HEK293 (cell line): Measurements from ENCODE around the gene TAS2R60.
A peak's percentile ranks its signal among the peaks of the same experiment; 100 is the strongest.
"Not testable (repeated sequence)": the region's sequence is repeated elsewhere in the genome, so short reads cannot be mapped to it uniquely, and the experiment has no call there.

Source experiments
- CTCF ChIA-PET: fragments of 350-600 bp; formaldehyde crosslinking; extraction: SDS; loops from one replicate; lab custom pipeline; 2021; ENCODE audit warnings: antibody characterized with exemption; lab: Yijun Ruan, JAX
- POLR2A ChIA-PET: fragments of 300-600 bp; formaldehyde crosslinking; extraction: SDS; loops from one replicate; lab custom pipeline; 2020; ENCODE audit warnings: antibody characterized with exemption, inconsistent platforms; lab: Yijun Ruan, JAX
- H3K27ac ChIP-seq: fragments of 200-500 bp; sonication (Bioruptor generic); 2 replicates; pipeline ENCODE4 v1.5.1; 2014; ENCODE audit warnings: low read depth, low read length, control low read depth, inconsistent platforms; ENCODE audit errors: extremely low read depth
- H3K36me3 ChIP-seq, 2 experiments: fragments of 200-500 bp in 1 of 2; sonication (Bioruptor generic) in 1 of 2; 1 replicate in 1 of 2; 2 replicates in 1 of 2; pipeline ENCODE4 v1.5.1; 2014 to 2017; ENCODE audit warnings: inconsistent platforms in 2 of 2, low read length in 2 of 2; ENCODE audit not compliant: control insufficient read depth in 2 of 2, insufficient read depth in 1 of 2
- H3K4me1 ChIP-seq: fragments of 200-500 bp; sonication (Bioruptor generic); 2 replicates; pipeline ENCODE4 v1.5.1; 2014; ENCODE audit warnings: mild to moderate bottlenecking, low read length, inconsistent platforms; ENCODE audit not compliant: control insufficient read depth, insufficient read depth
- H3K4me3 ChIP-seq: 2 replicates; pipeline ENCODE4 v1.5.1; 2011; ENCODE audit warnings: low read depth, mild to moderate bottlenecking, control low read depth, low read length, moderate library complexity
- H3K9me3 ChIP-seq: fragments of 200-500 bp; sonication (Bioruptor generic); 2 replicates; pipeline ENCODE4 v1.5.1; 2014; ENCODE audit warnings: low read depth, low read length, inconsistent platforms; ENCODE audit not compliant: control insufficient read depth, insufficient read depth
- HOXA7 ChIP-seq: sonication (generic); formaldehyde crosslinking; IDR thresholded peaks from 2 replicates; pipeline ENCODE4 v1.8.1; 2022; ENCODE audit warnings: missing genetic modification reagents, borderline replicate concordance
- KLF8 ChIP-seq: fragments of 450-650 bp; formaldehyde crosslinking; IDR thresholded peaks from 2 replicates; pipeline ENCODE4 v1.5.1; 2016; ENCODE audit warnings: missing biosample characterization, missing genetic modification characterization
- OSR2 ChIP-seq: fragments of 450-650 bp; formaldehyde crosslinking; IDR thresholded peaks from 2 replicates; pipeline ENCODE4 v1.5.1; 2016; ENCODE audit warnings: missing biosample characterization, missing genetic modification characterization
- PBX3 ChIP-seq: sonication (generic); formaldehyde crosslinking; IDR thresholded peaks from 2 replicates; pipeline ENCODE4 v1.8.1; 2022; ENCODE audit warnings: mild to moderate bottlenecking, moderate library complexity, missing genetic modification reagents
- RBAK ChIP-seq: fragments of 450-650 bp; formaldehyde crosslinking; IDR thresholded peaks from 2 replicates; pipeline ENCODE4 v1.5.1; 2016; ENCODE audit warnings: missing biosample characterization, missing genetic modification characterization
- SCRT2 ChIP-seq: fragments of 450-650 bp; formaldehyde crosslinking; IDR thresholded peaks from 2 replicates; pipeline ENCODE4 v1.5.1; 2016; ENCODE audit warnings: missing biosample characterization, missing genetic modification characterization
- SP7 ChIP-seq: fragments of 450-650 bp; formaldehyde crosslinking; IDR thresholded peaks from 2 replicates; pipeline ENCODE4 v1.5.1; 2016; ENCODE audit warnings: missing biosample characterization, missing genetic modification characterization
- ZFP69B ChIP-seq: fragments of 450-650 bp; formaldehyde crosslinking; IDR thresholded peaks from 2 replicates; pipeline ENCODE4 v1.5.1; 2016; ENCODE audit warnings: missing biosample characterization, missing genetic modification characterization
- ZNF155 ChIP-seq: fragments of 450-650 bp; formaldehyde crosslinking; IDR thresholded peaks from 2 replicates; pipeline ENCODE4 v1.5.1; 2016; ENCODE audit warnings: missing biosample characterization, missing genetic modification characterization
- ZNF274 ChIP-seq, 2 experiments: fragments of 200-500 bp in 1 of 2; fragments of 450-650 bp in 1 of 2; sonication (Bioruptor generic) in 1 of 2; formaldehyde crosslinking in 1 of 2; IDR thresholded peaks; 2 replicates each; pipeline versions ENCODE4 v1.5.1 to v1.6.1; 2014 to 2016; ENCODE audit warnings: borderline replicate concordance in 1 of 2, inconsistent platforms in 1 of 2, low read length in 1 of 2, missing biosample characterization in 1 of 2, missing genetic modification characterization in 1 of 2
- ZNF473 ChIP-seq: fragments of 450-650 bp; formaldehyde crosslinking; IDR thresholded peaks from 2 replicates; pipeline ENCODE4 v1.5.1; 2017; ENCODE audit warnings: missing biosample characterization, missing genetic modification characterization
- ZNF514 ChIP-seq: fragments of 450-650 bp; formaldehyde crosslinking; IDR thresholded peaks from 2 replicates; pipeline ENCODE4 v1.5.1; 2016; ENCODE audit warnings: missing biosample characterization, missing genetic modification characterization
- ZNF555 ChIP-seq: fragments of 450-650 bp; formaldehyde crosslinking; conservative IDR thresholded peaks from 2 replicates; pipeline ENCODE4 v1.5.1; 2017; ENCODE audit warnings: missing biosample characterization, mild to moderate bottlenecking, missing genetic modification characterization, inconsistent platforms
- ZNF626 ChIP-seq: fragments of 450-650 bp; sonication (Bioruptor Pico); formaldehyde crosslinking; IDR thresholded peaks from 2 replicates; pipeline ENCODE4 v1.5.1; 2018; ENCODE audit warnings: missing biosample characterization, missing genetic modification characterization, inconsistent platforms
- ZNF701 ChIP-seq: fragments of 450-650 bp; formaldehyde crosslinking; IDR thresholded peaks from 2 replicates; pipeline ENCODE4 v1.5.1; 2016; ENCODE audit warnings: missing biosample characterization, missing genetic modification characterization
- ZNF747 ChIP-seq: fragments of 450-650 bp; formaldehyde crosslinking; IDR thresholded peaks from 2 replicates; pipeline ENCODE4 v1.5.1; 2016; ENCODE audit warnings: missing biosample characterization, missing genetic modification characterization
- ZNF792 ChIP-seq: fragments of 450-650 bp; formaldehyde crosslinking; IDR thresholded peaks from 2 replicates; pipeline ENCODE4 v1.5.1; 2016; ENCODE audit warnings: missing biosample characterization, missing genetic modification characterization
- ZNF830 ChIP-seq: fragments of 450-650 bp; IDR thresholded peaks from 2 replicates; pipeline ENCODE4 v1.5.0; 2018; ENCODE audit warnings: missing biosample characterization, missing genetic modification characterization, low read depth, mild to moderate bottlenecking, moderate library complexity
- ZSCAN18 ChIP-seq: fragments of 450-650 bp; formaldehyde crosslinking; IDR thresholded peaks from 2 replicates; pipeline ENCODE4 v1.5.1; 2016; ENCODE audit warnings: missing biosample characterization, missing genetic modification characterization
- ZXDB ChIP-seq: fragments of 450-650 bp; formaldehyde crosslinking; IDR thresholded peaks from 2 replicates; pipeline ENCODE4 v1.5.1; 2016; ENCODE audit warnings: missing biosample characterization, missing genetic modification characterization

The TAS2R60 gene

GRCh38 chr7:143411976-143412708 is 31.1 kb upstream of the TAS2R60 start:
- TF ChIP-seq ZNF514 (tag by site-specific recombination) = no peak
- TF ChIP-seq ZNF155 (tag by site-specific recombination) = no peak
- TF ChIP-seq ZXDB = peak; percentile 24; the same call in 1 of the 2 replicates
- Histone ChIP-seq H3K27ac (no peak overlapping the region), H3K4me3 (no peak overlapping the region), H3K9me3 (no peaks in the 10 kb centered on the region), H3K4me1 (peaks cover 2% of the 10 kb centered on the region; the same call in 1 of the 2 replicates), H3K36me3 (no peaks in the 10 kb centered on the region)
- POLR2A ChIA-PET = no interaction called here
- CTCF ChIA-PET = interaction anchor here (1.3 to 1.5 kb wide), 3 partner anchors 10 to 172 kb away, joined by 3 to 7 read pairs (median 5); no protein-coding TSS in a partner anchor

- Histone ChIP-seq H3K9me3 (no peaks in the 10 kb centered on the region), H3K36me3 (no peaks in the 10 kb centered on the region), H3K4me1 (peaks cover 2% of the 10 kb centered on the region; the same call in 1 of the 2 replicates), H3K4me3 (no peak overlapping the region), H3K27ac (no peak overlapping the region)
- TF ChIP-seq HOXA7 (CRISPR knock-in tag) (no peak), ZNF473 (tag by site-specific recombination) (no peak), PBX3 (CRISPR knock-in tag) (no peak), ZNF701 (no peak), ZNF626 (no peak), ZFP69B (tag by site-specific recombination) (no peak), KLF8 (no peak), ZNF792 (tag by site-specific recombination) (no peak), RBAK (tag by site-specific recombination) (no peak), ZSCAN18 (tag by site-specific recombination) (no peak), ZNF830 (tag by site-specific recombination) (no peak), ZNF555 (no peak), ZNF274 (IDR thresholded peaks at IDR 0.05; ENCODE audit: low read length) (no peak), ZNF274 (tag by site-specific recombination; IDR thresholded peaks at IDR 0.05; ENCODE audit: borderline replicate concordance) (no peak), OSR2 (tag by site-specific recombination) (no peak), SP7 (no peak), SCRT2 (tag by site-specific recombination) (no peak), ZNF747 (tag by site-specific recombination) (no peak)
- POLR2A ChIA-PET = no interaction called here
- CTCF ChIA-PET = interaction anchor here (1.4 kb wide), 1 partner anchor 11 kb away, joined by 3 read pairs; no protein-coding TSS in a partner anchor
Measured at GRCh38 chr7:143413123-143413522, 30.1 kb upstream of the TAS2R60 start.

- CTCF ChIA-PET = interaction anchor here (0.8 to 3.4 kb wide), 10 partner anchors 8 to 183 kb away, joined by 3 to 20 read pairs (median 5); no protein-coding TSS in a partner anchor
- H3K4me3 ChIP-seq, H3K9me3 ChIP-seq, H3K27ac ChIP-seq, H3K4me1 ChIP-seq, POLR2A ChIA-PET, H3K36me3 ChIP-seq: not testable (repeated sequence)
Measured at GRCh38 chr7:143415209-143415608, 28.0 kb upstream of the TAS2R60 start.
